ENCODE data around the gene GNG12. TPM values are rescaled to one million over a fixed set of nuclear protein-coding genes. Genes with fewer than 3 reads are reported as not detected.

Gene GNG12
- total RNA-seq, 1 experiment from 2014 or later, result 12.5 TPM

- peak within 1 kb of the TSS; percentile 89 for H3K4me3 ChIP-seq (ENCODE audit: low read depth, low read length)
- no TSS peak for BruUV-seq (replicated peaks)
Measured at GRCh38 chr1:67685067-67685557, 148.2 kb downstream of the GNG12 start, which contains the start of gene GADD45A. TSS of gene GADD45A (plus strand) at chr1:67685201. CDS start at chr1:67685495, 294 bp downstream.

GRCh38 chr1:67684526-67685066, 148.7 kb downstream of the GNG12 start:
- H3K4me1 Mint-ChIP-seq (ENCODE audit: low read depth, unreplicated experiment), result peaks cover 12% of the 10 kb centered on the region

More at GRCh38 chr1:67685067-67685557, 148.2 kb downstream of the GNG12 start, which contains the start of gene GADD45A:
- H3K27ac Mint-ChIP-seq (ENCODE audit: unreplicated experiment), result peak within 1 kb of the TSS; percentile 94
- CTCF ChIA-PET, result interaction anchor here (0.6 to 1.9 kb wide), 14 partner anchors 9 to 189 kb away, joined by 3 to 10 read pairs (median 5); no protein-coding TSS in a partner anchor
- POLR2A ChIA-PET, result interaction anchor here (0.6 to 2.0 kb wide), 19 partner anchors 9 to 153 kb away, joined by 3 to 23 read pairs (median 7); no protein-coding TSS in a partner anchor
- H3K36me3 Mint-ChIP-seq (ENCODE audit: insufficient read depth, unreplicated experiment), result peaks cover 54% of the 10 kb centered on the region
- intact Hi-C loops (cut with micrococcal nuclease; ENCODE audit: unreplicated experiment), result loop anchor here (1.0 to 5.0 kb wide), 5 partner anchors 15 to 124 kb away; no protein-coding TSS in a partner anchor
- H3K4me1 Mint-ChIP-seq (ENCODE audit: low read depth, unreplicated experiment), result peaks cover 12% of the 10 kb centered on the region
- Histone ChIP-seq H3K27me3 (replicated peaks; ENCODE audit: control insufficient read depth, insufficient read depth, low read length) (no peaks in the 10 kb centered on the region), H3K4me1 (peaks cover 51% of the 10 kb centered on the region), H3K9me3 (no peaks in the 10 kb centered on the region), H3K36me3 (ENCODE audit: control insufficient read depth, insufficient read depth, low read length) (peaks cover 1% of the 10 kb centered on the region)
- no peak for TF ChIP-seq CTCF (IDR thresholded peaks at IDR 0.05; ENCODE audit: insufficient read depth in 1 of 2, low read depth in 1 of 2, low read length in 1 of 2, severe bottlenecking in 1 of 2, unreplicated experiment in 1 of 2)
- H3K4me3 Mint-ChIP-seq (ENCODE audit: unreplicated experiment), result peak within 1 kb of the TSS; percentile 82
- DNase-seq, result peak; percentile 96 to 98
- no peaks in the 10 kb centered on the region for H3K27me3 Mint-ChIP-seq (ENCODE audit: insufficient read depth, unreplicated experiment)
- H3K9me3 Mint-ChIP-seq (ENCODE audit: unreplicated experiment), result no peaks in the 10 kb centered on the region

More at GRCh38 chr1:67684526-67685066, 148.7 kb downstream of the GNG12 start:
- no peak for DNase-seq
- peak overlapping the region; percentile 82 for H3K4me3 Mint-ChIP-seq (ENCODE audit: unreplicated experiment)
- no peaks in the 10 kb centered on the region for H3K27me3 ChIP-seq (replicated peaks; ENCODE audit: control insufficient read depth, insufficient read depth, low read length)
- H3K4me1 ChIP-seq, result peaks cover 47% of the 10 kb centered on the region
- peaks cover 54% of the 10 kb centered on the region for H3K36me3 Mint-ChIP-seq (ENCODE audit: insufficient read depth, unreplicated experiment)
- H3K9me3 Mint-ChIP-seq (ENCODE audit: unreplicated experiment), result no peaks in the 10 kb centered on the region
- CTCF ChIA-PET, result interaction anchor here (0.6 to 1.9 kb wide), 13 partner anchors 9 to 189 kb away, joined by 3 to 10 read pairs (median 5); no protein-coding TSS in a partner anchor
- no peaks in the 10 kb centered on the region for H3K9me3 ChIP-seq
- POLR2A ChIA-PET, result interaction anchor here (0.6 to 2.0 kb wide), 18 partner anchors 8 to 152 kb away, joined by 3 to 23 read pairs (median 7); no protein-coding TSS in a partner anchor
- no peak for TF ChIP-seq CTCF (IDR thresholded peaks at IDR 0.05; ENCODE audit: insufficient read depth in 1 of 2, low read depth in 1 of 2, low read length in 1 of 2, severe bottlenecking in 1 of 2, unreplicated experiment in 1 of 2)
- peak overlapping the region; percentile 25 for H3K4me3 ChIP-seq (ENCODE audit: low read depth, low read length)
- intact Hi-C loops (cut with micrococcal nuclease; ENCODE audit: unreplicated experiment), result loop anchor here (1.0 to 5.0 kb wide), 5 partner anchors 16 to 123 kb away; no protein-coding TSS in a partner anchor
- no peaks in the 10 kb centered on the region for H3K27me3 Mint-ChIP-seq (ENCODE audit: insufficient read depth, unreplicated experiment)
- peaks cover 1% of the 10 kb centered on the region for H3K36me3 ChIP-seq (ENCODE audit: control insufficient read depth, insufficient read depth, low read length)
- H3K27ac Mint-ChIP-seq (ENCODE audit: unreplicated experiment), result peak overlapping the region; percentile 94
- no TSS peak for BruUV-seq (replicated peaks)
